H9 (cell line): ENCODE data around the gene CCBE1. TPM values are rescaled to one million over a fixed set of nuclear protein-coding genes. Genes with fewer than 3 reads are reported as not detected.

Experiments
- DNase-seq: peaks from one replicate; pipeline ENCODE4 v3.0.0-alpha.2; 2017
- H2AFZ ChIP-seq: one replicate; pipeline ENCODE4 v1.6.1; 2013; ENCODE audit warnings: mild to moderate bottlenecking, low read length, control low read depth, moderate library complexity
- H2AK5ac ChIP-seq: 2 replicates; pipeline ENCODE4 v1.6.1; 2013; ENCODE audit warnings: low read length, control low read depth, mixed read lengths; ENCODE audit not compliant: insufficient read length
- H2BK120ac ChIP-seq: one replicate; pipeline ENCODE4 v1.6.1; 2013; ENCODE audit warnings: low read depth, mild to moderate bottlenecking, low read length, control low read depth, inconsistent platforms; ENCODE audit not compliant: poor library complexity, severe bottlenecking
- H2BK12ac ChIP-seq: 2 replicates; pipeline ENCODE4 v1.6.1; 2013; ENCODE audit warnings: low read length, control low read depth, mixed read lengths, low read depth; ENCODE audit not compliant: insufficient read length
- H2BK15ac ChIP-seq: 2 replicates; pipeline ENCODE4 v1.6.1; 2013; ENCODE audit warnings: low read depth, low read length, control low read depth
- H2BK20ac ChIP-seq: one replicate; pipeline ENCODE4 v1.6.1; 2013; ENCODE audit warnings: low read depth, mild to moderate bottlenecking, low read length, control low read depth, inconsistent platforms; ENCODE audit not compliant: poor library complexity, severe bottlenecking
- H2BK5ac ChIP-seq: 2 replicates; pipeline ENCODE4 v1.6.1; 2013; ENCODE audit warnings: low read length, control low read depth, mixed read lengths; ENCODE audit not compliant: insufficient read length
- H3K14ac ChIP-seq: 2 replicates; pipeline ENCODE4 v1.6.1; 2013; ENCODE audit warnings: low read length, control low read depth; ENCODE audit not compliant: insufficient read depth
- H3K18ac ChIP-seq: 2 replicates; pipeline ENCODE4 v1.6.1; 2013; ENCODE audit warnings: low read depth, mild to moderate bottlenecking, mixed read lengths, low read length, control low read depth; ENCODE audit not compliant: insufficient read length
- H3K23ac ChIP-seq: 2 replicates; pipeline ENCODE4 v1.6.1; 2013; ENCODE audit warnings: low read length, control low read depth, mixed read lengths, low read depth; ENCODE audit not compliant: insufficient read length
- H3K23me2 ChIP-seq: 2 replicates; pipeline ENCODE4 v1.6.1; 2013; ENCODE audit warnings: low read depth, mild to moderate bottlenecking, mixed read lengths, low read length, control low read depth; ENCODE audit not compliant: insufficient read length, poor library complexity, severe bottlenecking
- H3K27ac ChIP-seq: 2 replicates; pipeline ENCODE4 v1.5.1; 2013; ENCODE audit warnings: low read length, control low read depth, mixed read lengths, low read depth; ENCODE audit not compliant: insufficient read length
- H3K27me3 ChIP-seq: 2 replicates; pipeline ENCODE4 v1.6.1; 2013; ENCODE audit warnings: low read length, control low read depth, inconsistent platforms; ENCODE audit not compliant: insufficient read depth
- H3K4ac ChIP-seq: 2 replicates; pipeline ENCODE4 v1.6.1; 2013; ENCODE audit warnings: low read depth, mild to moderate bottlenecking, control low read depth, inconsistent platforms, low read length, moderate library complexity
- H3K4me1 ChIP-seq: 2 replicates; pipeline ENCODE4 v1.6.1; 2013; ENCODE audit warnings: low read length, control low read depth, inconsistent platforms; ENCODE audit not compliant: insufficient read depth
- H3K4me2 ChIP-seq: 2 replicates; pipeline ENCODE4 v1.6.1; 2013; ENCODE audit warnings: low read length, control low read depth, mixed read lengths; ENCODE audit not compliant: insufficient read length, insufficient read depth
- H3K56ac ChIP-seq: 2 replicates; pipeline ENCODE4 v1.6.1; 2013; ENCODE audit warnings: low read depth, mild to moderate bottlenecking, mixed read lengths, low read length, control low read depth; ENCODE audit not compliant: insufficient read length
- H3K79me1 ChIP-seq: 2 replicates; pipeline ENCODE4 v1.6.1; 2013; ENCODE audit warnings: low read depth, mild to moderate bottlenecking, moderate library complexity, low read length, control low read depth, inconsistent platforms; ENCODE audit not compliant: insufficient read depth, poor library complexity, severe bottlenecking
- H3K79me2 ChIP-seq: 2 replicates; pipeline ENCODE4 v1.6.1; 2013; ENCODE audit warnings: low read length, control low read depth, inconsistent platforms; ENCODE audit not compliant: insufficient read depth
- H3K9ac ChIP-seq: 2 replicates; pipeline ENCODE4 v1.6.1; 2013; ENCODE audit warnings: low read length, control low read depth, mixed read lengths; ENCODE audit not compliant: insufficient read length; ENCODE audit errors: extremely low read depth
- H3K9me3 ChIP-seq: one replicate; pipeline ENCODE4 v1.6.1; 2013; ENCODE audit warnings: low read depth, low read length, inconsistent platforms; ENCODE audit not compliant: control insufficient read depth
- H3T11ph ChIP-seq: one replicate; pipeline ENCODE4 v1.6.1; 2013; ENCODE audit warnings: mild to moderate bottlenecking, low read length, control low read depth, inconsistent platforms
- H4K20me1 ChIP-seq: one replicate; pipeline ENCODE4 v1.6.1; 2013; ENCODE audit not compliant: control insufficient read depth, insufficient read length, insufficient read depth
- H4K5ac ChIP-seq: 2 replicates; pipeline ENCODE4 v1.6.1; 2013; ENCODE audit warnings: low read depth, mild to moderate bottlenecking, mixed read lengths, low read length, control low read depth; ENCODE audit not compliant: insufficient read length
- H4K8ac ChIP-seq: replicated peaks from 2 replicates; pipeline ENCODE4 v1.6.1; 2013; ENCODE audit warnings: low read length, control low read depth, mixed read lengths, low read depth; ENCODE audit not compliant: insufficient read length
- H4K91ac ChIP-seq: 2 replicates; pipeline ENCODE4 v1.6.1; 2013; ENCODE audit warnings: low read depth, mild to moderate bottlenecking, moderate library complexity, mixed read lengths, low read length, control low read depth; ENCODE audit not compliant: insufficient read length
- H3K27ac Mint-ChIP-seq, 3 experiments: 2 replicates in 2 of 3; 3 replicates in 1 of 3; pipeline ENCODE4 v1.8.0; 2020 to 2021; ENCODE audit warnings: mixed read lengths in 3 of 3, mild to moderate bottlenecking in 1 of 3, moderate library complexity in 1 of 3
- H3K27me3 Mint-ChIP-seq: 2 replicates; pipeline ENCODE4 v1.8.0; 2021; ENCODE audit warnings: low read depth, mild to moderate bottlenecking, moderate library complexity, mixed read lengths
- H3K36me3 Mint-ChIP-seq, 3 experiments: 2 replicates in 2 of 3; 3 replicates in 1 of 3; pipeline ENCODE4 v1.8.0; 2020 to 2021; ENCODE audit warnings: low read depth in 3 of 3, mixed read lengths in 3 of 3; ENCODE audit not compliant: insufficient read depth in 1 of 3
- H3K4me1 Mint-ChIP-seq, 2 experiments: 2 replicates each; pipeline ENCODE4 v1.8.0; 2020; ENCODE audit warnings: mixed read lengths in 2 of 2
- H3K4me3 Mint-ChIP-seq, 2 experiments: 2 replicates in 1 of 2; 3 replicates in 1 of 2; pipeline ENCODE4 v1.8.0; 2020 to 2021; ENCODE audit warnings: mild to moderate bottlenecking in 2 of 2, mixed read lengths in 2 of 2, moderate library complexity in 1 of 2
- H3K9me3 Mint-ChIP-seq, 2 experiments: 2 replicates in 1 of 2; 3 replicates in 1 of 2; pipeline ENCODE4 v1.8.0; 2020; ENCODE audit warnings: mild to moderate bottlenecking in 2 of 2, mixed read lengths in 2 of 2, moderate library complexity in 1 of 2
- CTCF ChIP-seq: fragments of 200-600 bp; sonication (generic); conservative IDR thresholded peaks from 3 replicates; pipeline ENCODE4 v1.8.0; 2021; ENCODE audit warnings: antibody characterized with exemption, mild to moderate bottlenecking
- WGBS: extraction: QIAGEN DNeasy Blood & Tissue Kit; methylation state at CpG from one replicate; pipeline ENCODE4 v1.1.7; 2013; ENCODE audit warnings: missing lambda C conversion rate, low lambda C conversion rate, mixed read lengths; ENCODE audit not compliant: insufficient read length; ENCODE audit errors: extremely low coverage; 5-methylcytosine and 5-hydroxymethylcytosine counted together
- total RNA-seq: library from RNA; stranded (reverse); gene quantifications from 2 replicates; pipeline ENCODE4 v1.2.1, GENCODE V29; 2021

CCBE1 gene
- total RNA-seq, 1 experiment from 2014 or later = 0.39 TPM

- no peaks in the 10 kb centered on the region for H3K27me3 ChIP-seq
- H3K4me3 Mint-ChIP-seq = no peak overlapping the region
These were observed 212.5 kb downstream of the CCBE1 start for GRCh38 chr18:59484561-59485328.

More at GRCh38 chr18:59484561-59485328, 212.5 kb downstream of the CCBE1 start:
- Histone ChIP-seq H3K14ac (no peak overlapping the region), H3K79me1 (no peaks in the 10 kb centered on the region), H2BK120ac (no peak overlapping the region), H2BK12ac (no peak overlapping the region), H4K5ac (no peak overlapping the region), H4K8ac (no peak overlapping the region), H3K79me2 (no peaks in the 10 kb centered on the region), H2BK5ac (no peak overlapping the region), H3K18ac (no peak overlapping the region), H2AK5ac (no peak overlapping the region), H3K27ac (no peak overlapping the region), H3K23me2 (no peaks in the 10 kb centered on the region), H3T11ph (no peak overlapping the region), H3K4me2 (no peak overlapping the region), H3K9ac (no peak overlapping the region), H3K56ac (no peak overlapping the region), H3K9me3 (no peaks in the 10 kb centered on the region), H2BK20ac (no peak overlapping the region), H4K20me1 (no peaks in the 10 kb centered on the region), H2AFZ (no peak overlapping the region), H3K4ac (no peak overlapping the region), H3K4me1 (no peaks in the 10 kb centered on the region), H4K91ac (no peak overlapping the region), H3K23ac (no peak overlapping the region), H2BK15ac (no peak overlapping the region)
- DNase-seq = no peak
- Mint-ChIP-seq H3K27me3 (no peaks in the 10 kb centered on the region), H3K27ac (no peak overlapping the region), H3K9me3 (no peaks in the 10 kb centered on the region), H3K4me1 (no peaks in the 10 kb centered on the region), H3K36me3 (no peaks in the 10 kb centered on the region)
- WGBS = no CpG with 5 or more reads among the region's 8 CpGs
- TF ChIP-seq CTCF = no peak
